Stomach (tissue), 9 donors: ENCODE results near the gene FCGBP. TPM values are rescaled to one million over a fixed set of nuclear protein-coding genes. Genes with fewer than 3 reads are reported as not detected.

Experiments used
- DNase-seq, 2 donors: peaks; one replicate each; pipeline versions ENCODE4 v3.0.0 to v3.0.0-alpha.2; 2013 to 2019
- H3K27ac ChIP-seq, 5 donors: fragments of 200-600 bp in 4 of 5; sonication (generic) in 4 of 5; one replicate each; pipeline ENCODE4 v1.5.1; 2013 to 2019; ENCODE audit warnings: mild to moderate bottlenecking in 1 of 5, moderate library complexity in 1 of 5
- H3K27me3 ChIP-seq, 3 donors: fragments of 200-600 bp; sonication (generic); one replicate each; pipeline ENCODE4 v1.5.1; 2017 to 2019; ENCODE audit warnings: mixed run types in 1 of 3
- H3K36me3 ChIP-seq, 4 donors: fragments of 200-600 bp; sonication (generic); 1 replicate in 3 of 4; 2 replicates in 1 of 4; pipeline ENCODE4 v1.5.1; 2016 to 2019
- H3K4me1 ChIP-seq, 4 donors: fragments of 200-600 bp; sonication (generic); one replicate each; pipeline ENCODE4 v1.5.1; 2016 to 2019
- H3K4me3 ChIP-seq, 4 donors: fragments of 200-600 bp; sonication (generic) in 3 of 4; one replicate each; pipeline ENCODE4 v1.5.1; 2016 to 2019; ENCODE audit warnings: mild to moderate bottlenecking in 1 of 4
- H3K9me3 ChIP-seq, 4 donors: fragments of 200-600 bp; sonication (generic); one replicate each; pipeline ENCODE4 v1.5.1; 2016 to 2019
- EP300 ChIP-seq: sonication (generic); formaldehyde crosslinking; IDR thresholded peaks from one replicate; pipeline ENCODE4 v1.6.1; 2017; ENCODE audit warnings: antibody characterized with exemption
- POLR2A ChIP-seq, 4 donors: fragments of 450-650 bp; IDR thresholded peaks; one replicate each; pipeline ENCODE4 v1.6.1; 2016; ENCODE audit warnings: antibody characterized with exemption in 4 of 4, control low read depth in 2 of 4, mild to moderate bottlenecking in 1 of 4, moderate library complexity in 1 of 4
- POLR2AphosphoS5 ChIP-seq, 3 donors: sonication (generic); formaldehyde crosslinking; IDR thresholded peaks; one replicate each; pipeline ENCODE4 v1.6.1; 2016; ENCODE audit warnings: antibody characterized with exemption in 3 of 3
- WGBS, 5 donors: extraction: QIAGEN DNeasy Blood & Tissue Kit in 3 of 5; methylation state at CpG; one replicate each; pipeline versions ENCODE4 v1.1.5 to v1.1.7; 2013 to 2018; 5-methylcytosine and 5-hydroxymethylcytosine counted together
- intact Hi-C: fragments of 100-400 bp; cut with DNase I; formaldehyde crosslinking; loops from one replicate; pipeline ENCODE4 v1.15.1; 2023; ENCODE audit warnings: low total_unique reads
- polyA plus RNA-seq, 3 donors: library from polyadenylated mRNA; stranded (reverse); fragments of 200-250 nt; gene quantifications; one replicate each; pipeline ENCODE4 v1.2.3, GENCODE V29; 2013
- total RNA-seq, 5 donors: library from RNA; depleted of rRNA; stranded (reverse); fragments of >200 nt; gene quantifications; one replicate each; pipeline versions ENCODE4 v1.1.0 to v1.2.3, GENCODE V29; 2014 to 2016
- TF ChIP-seq, protein P1 (sequence below), 7 experiments: fragments of 450-650 bp in 4 of 7; fragments of 200-600 bp in 3 of 7; sonication (generic) in 3 of 7; IDR thresholded peaks; one replicate each; pipeline ENCODE4 v1.5.1; 2016 to 2019; ENCODE audit warnings: antibody characterized with exemption in 7 of 7, control low read depth in 2 of 7, mild to moderate bottlenecking in 1 of 7
- donor health status: healthy with polysubstance abuse.
- donor health status: Bipolar disorder and iron deficiency.
- donor health status: healthy.

FCGBP gene
- total and polyA plus RNA-seq, 8 donors, result 6.5 to 7,510 (median 204) TPM

DNA sequence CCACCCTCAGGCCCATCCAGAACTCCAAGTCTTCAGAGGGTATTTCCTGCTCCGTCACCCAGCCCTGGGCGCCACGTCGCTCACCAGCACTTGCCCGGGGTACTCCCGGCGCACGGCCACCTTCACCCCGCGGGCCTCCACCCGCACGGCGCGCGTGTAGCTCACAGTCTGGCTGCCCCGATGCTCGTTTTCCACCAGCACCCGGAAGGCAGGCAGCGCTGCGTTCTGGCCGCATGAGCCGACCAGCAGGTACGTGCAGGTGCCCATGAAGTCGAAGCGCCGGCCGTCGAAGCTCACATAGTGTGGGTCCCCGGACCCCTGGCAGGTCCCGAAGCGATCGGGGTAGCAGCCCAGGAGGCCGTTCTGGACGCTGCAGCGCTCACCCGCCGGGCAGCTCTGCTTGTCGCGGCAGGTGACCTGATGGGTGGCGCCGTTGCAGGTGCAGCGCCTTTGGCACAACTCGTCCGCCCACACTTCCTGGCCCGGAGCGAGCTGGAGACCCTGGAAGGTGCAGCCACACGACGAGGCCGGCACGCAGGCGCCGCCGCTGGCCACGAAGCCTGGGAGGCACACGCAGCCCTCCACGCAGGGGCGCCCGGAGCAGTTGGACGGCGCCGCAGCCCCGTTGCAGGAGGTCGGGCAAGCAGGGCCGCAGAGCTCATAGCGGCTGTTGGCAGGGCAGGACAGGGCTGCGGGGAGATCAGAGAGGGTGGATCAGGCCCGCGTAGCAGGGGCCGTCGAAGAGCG, 19.2 kb downstream of the FCGBP start:
- intact Hi-C loops, result no loop called here
- 75 to 86% (median 75%) methylated on average over 15 to 71 of the region's 71 CpGs for WGBS, 5 donors
- TF ChIP-seq POLR2AphosphoS5 (IDR thresholded peaks at IDR 0.05) (no peak), EP300 (no peak), POLR2A (IDR thresholded peaks at IDR 0.05) (no peak)
- TF ChIP-seq, protein P1, sequence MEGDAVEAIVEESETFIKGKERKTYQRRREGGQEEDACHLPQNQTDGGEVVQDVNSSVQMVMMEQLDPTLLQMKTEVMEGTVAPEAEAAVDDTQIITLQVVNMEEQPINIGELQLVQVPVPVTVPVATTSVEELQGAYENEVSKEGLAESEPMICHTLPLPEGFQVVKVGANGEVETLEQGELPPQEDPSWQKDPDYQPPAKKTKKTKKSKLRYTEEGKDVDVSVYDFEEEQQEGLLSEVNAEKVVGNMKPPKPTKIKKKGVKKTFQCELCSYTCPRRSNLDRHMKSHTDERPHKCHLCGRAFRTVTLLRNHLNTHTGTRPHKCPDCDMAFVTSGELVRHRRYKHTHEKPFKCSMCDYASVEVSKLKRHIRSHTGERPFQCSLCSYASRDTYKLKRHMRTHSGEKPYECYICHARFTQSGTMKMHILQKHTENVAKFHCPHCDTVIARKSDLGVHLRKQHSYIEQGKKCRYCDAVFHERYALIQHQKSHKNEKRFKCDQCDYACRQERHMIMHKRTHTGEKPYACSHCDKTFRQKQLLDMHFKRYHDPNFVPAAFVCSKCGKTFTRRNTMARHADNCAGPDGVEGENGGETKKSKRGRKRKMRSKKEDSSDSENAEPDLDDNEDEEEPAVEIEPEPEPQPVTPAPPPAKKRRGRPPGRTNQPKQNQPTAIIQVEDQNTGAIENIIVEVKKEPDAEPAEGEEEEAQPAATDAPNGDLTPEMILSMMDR (IDR thresholded peaks at IDR 0.05), result no peak

GRCh38 chr19:39913682-39914333, 20.6 kb downstream of the FCGBP start:
- Histone ChIP-seq H3K27ac (no peak overlapping the region), H3K9me3 (no peaks in the 10 kb centered on the region), H3K4me1 (no peaks in the 10 kb centered on the region), H3K4me3 (no peak overlapping the region), H3K36me3 (peaks cover 0 to 22% (median 11%) of the 10 kb centered on the region in 4 donors), H3K27me3 (peaks cover 0 to 30% (median 0%) of the 10 kb centered on the region in 3 donors)
- TF ChIP-seq POLR2AphosphoS5 (IDR thresholded peaks at IDR 0.05) (no peak), POLR2A (IDR thresholded peaks at IDR 0.05) (no peak), EP300 (no peak)
- TF ChIP-seq, protein P1 (IDR thresholded peaks at IDR 0.05), result no peak
- peak in 1 of 2 donors; percentile 22 for DNase-seq
- intact Hi-C loops, result no loop called here
- WGBS, 5 donors, result 75 to 79% (median 77%) methylated on average over 8 to 20 of the region's 20 CpGs

More for the DNA sequence above, 19.2 kb downstream of the FCGBP start:
- no peak overlapping the region for H3K4me3 ChIP-seq
- peaks cover 0 to 28% (median 11%) of the 10 kb centered on the region in 4 donors for H3K36me3 ChIP-seq
- no peak overlapping the region for H3K27ac ChIP-seq
- peaks cover 0 to 7% (median 0%) of the 10 kb centered on the region in 4 donors for H3K9me3 ChIP-seq
- no peaks in the 10 kb centered on the region for H3K4me1 ChIP-seq
- H3K27me3 ChIP-seq, result peaks cover 0 to 30% (median 0%) of the 10 kb centered on the region in 3 donors
- peak in 1 of 2 donors; percentile 24 for DNase-seq

DNA sequence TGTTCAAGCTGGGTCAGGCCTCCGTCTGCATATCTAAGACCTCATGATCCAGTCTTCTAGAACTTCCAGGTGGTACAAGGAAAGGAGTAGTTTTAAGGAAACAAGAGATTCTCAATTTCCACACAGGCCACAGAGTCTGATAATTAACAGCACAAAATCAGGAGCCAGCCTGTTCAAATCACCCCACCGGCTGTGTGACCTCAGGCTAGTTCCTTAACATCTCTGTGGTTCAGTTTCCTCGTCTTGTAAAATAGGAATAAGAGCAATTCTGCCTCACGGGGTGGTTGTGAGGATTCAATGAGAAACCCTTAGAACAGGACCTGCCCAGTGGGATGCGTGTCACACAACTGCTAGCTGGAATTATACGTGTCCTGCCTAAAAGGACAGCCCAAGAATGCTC, 25.6 kb downstream of the FCGBP start:
- H3K36me3 ChIP-seq, result no peaks in the 10 kb centered on the region
- no peaks in the 10 kb centered on the region for H3K4me1 ChIP-seq
- no peak overlapping the region for H3K4me3 ChIP-seq
- no peak for DNase-seq
- WGBS, 5 donors, result 82 to 86% (median 83%) methylated on average over 6 of the region's 6 CpGs
- no peaks in the 10 kb centered on the region for H3K9me3 ChIP-seq
- no peak for TF ChIP-seq POLR2A (IDR thresholded peaks at IDR 0.05)
- TF ChIP-seq POLR2AphosphoS5 (IDR thresholded peaks at IDR 0.05), result no peak
- TF ChIP-seq, protein P1 (IDR thresholded peaks at IDR 0.05), result no peak
- no peak for TF ChIP-seq EP300
- intact Hi-C loops, result no loop called here
- no peaks in the 10 kb centered on the region for H3K27me3 ChIP-seq
- H3K27ac ChIP-seq, result no peak overlapping the region

DNA sequence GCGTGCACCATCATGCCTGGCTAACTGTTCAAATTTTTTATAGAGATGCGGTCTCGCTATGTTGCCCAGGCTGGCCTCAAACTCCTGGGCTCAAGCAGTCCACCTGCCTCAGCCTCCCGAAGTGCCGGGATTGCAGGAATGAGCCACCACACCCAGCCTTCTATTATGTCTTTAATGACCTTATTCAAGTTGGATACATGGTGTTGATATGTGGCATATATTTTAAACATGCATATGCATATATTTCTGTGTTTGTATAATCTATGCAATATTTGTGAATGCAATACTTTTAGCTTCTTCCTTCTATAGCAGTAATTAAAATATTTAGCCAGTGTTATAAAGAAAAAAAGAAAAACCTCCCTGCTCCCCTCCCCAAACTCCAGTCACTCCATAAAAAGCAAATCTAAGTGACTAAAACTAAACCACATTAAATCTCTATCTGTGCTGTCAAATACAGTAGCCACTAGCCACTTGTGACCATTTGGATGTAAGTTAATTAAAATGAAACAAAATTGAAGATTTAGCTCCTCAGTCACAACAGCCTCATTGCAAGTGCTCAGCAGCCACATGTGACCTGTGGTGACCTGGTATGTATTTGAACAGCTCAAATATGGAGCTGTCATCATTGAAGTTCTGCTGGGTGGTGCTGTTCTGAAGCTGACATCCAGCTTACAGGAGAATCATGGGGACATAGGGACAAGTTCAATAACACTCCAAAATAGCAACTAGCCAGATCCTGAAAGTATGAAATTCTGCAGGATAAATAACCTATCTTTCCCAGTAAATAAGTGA, 27.4 kb downstream of the FCGBP start:
- DNase-seq, result no peak
- intact Hi-C loops, result no loop called here
- WGBS, 5 donors, result 90 to 96% (median 91%) methylated on average over 5 of the region's 5 CpGs

More for the DNA sequence above, 27.4 kb downstream of the FCGBP start:
- H3K27ac ChIP-seq, result no peak overlapping the region
- no peaks in the 10 kb centered on the region for H3K9me3 ChIP-seq
- H3K36me3 ChIP-seq, result no peaks in the 10 kb centered on the region
- no peak for TF ChIP-seq POLR2AphosphoS5 (IDR thresholded peaks at IDR 0.05)
- TF ChIP-seq EP300, result no peak
- TF ChIP-seq, protein P1 (IDR thresholded peaks at IDR 0.05), result no peak
- no peaks in the 10 kb centered on the region for H3K4me1 ChIP-seq
- no peaks in the 10 kb centered on the region for H3K27me3 ChIP-seq
- H3K4me3 ChIP-seq, result no peak overlapping the region
